Left lobe of liver (tissue), 2 donors: ENCODE results near the gene DACT2. TPM values are rescaled to one million over a fixed set of nuclear protein-coding genes. Genes with fewer than 3 reads are reported as not detected.
A peak's percentile ranks its signal among the peaks of the same experiment; 100 is the strongest.
"Not testable (repeated sequence)": the region's sequence is repeated elsewhere in the genome, so short reads cannot be mapped to it uniquely, and the experiment has no call there.

Source experiments
- ATAC-seq: fragments of 200-7000 bp; cut with Tn5 transposase; one replicate; pipeline ENCODE4 v1.9.1; 2020; ENCODE audit warnings: mild to moderate bottlenecking, moderate library complexity
- DNase-seq: peaks from one replicate; pipeline ENCODE4 v3.0.0-alpha.2; 2020; ENCODE audit warnings: low spot score
- total RNA-seq: library from RNA; stranded (reverse); gene quantifications from one replicate; pipeline ENCODE4 v1.2.1, GENCODE V29; 2021
- donor health status: DM: no; HTN: no; CAD: no; lungs with moderate emphysema.
- donor health status: DM: no; HTN: yes; CAD: no.

The DACT2 gene
- total RNA-seq, 1 donor from 2014 or later, result 1.5 TPM

DNA sequence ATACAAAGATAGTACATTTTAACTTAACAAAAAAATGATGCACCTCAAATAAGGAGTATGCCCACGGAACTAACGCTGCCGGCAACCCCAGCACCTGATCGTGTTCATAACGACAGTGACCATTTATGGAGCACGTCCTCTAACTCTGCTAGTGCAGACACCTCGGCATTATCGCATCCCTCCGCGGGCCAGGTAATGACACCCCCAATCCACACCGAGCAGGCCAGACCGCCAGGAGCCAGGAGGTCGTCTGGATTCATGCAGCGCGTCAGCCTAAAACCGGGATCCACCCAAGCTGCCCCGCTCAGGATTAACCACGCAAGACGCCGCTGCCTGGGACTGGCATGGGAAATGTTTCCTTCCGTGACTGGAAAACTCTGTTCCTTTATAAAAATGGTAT, 34.1 kb downstream of the DACT2 start:
- no peak for ATAC-seq
- no peak for DNase-seq

DNA sequence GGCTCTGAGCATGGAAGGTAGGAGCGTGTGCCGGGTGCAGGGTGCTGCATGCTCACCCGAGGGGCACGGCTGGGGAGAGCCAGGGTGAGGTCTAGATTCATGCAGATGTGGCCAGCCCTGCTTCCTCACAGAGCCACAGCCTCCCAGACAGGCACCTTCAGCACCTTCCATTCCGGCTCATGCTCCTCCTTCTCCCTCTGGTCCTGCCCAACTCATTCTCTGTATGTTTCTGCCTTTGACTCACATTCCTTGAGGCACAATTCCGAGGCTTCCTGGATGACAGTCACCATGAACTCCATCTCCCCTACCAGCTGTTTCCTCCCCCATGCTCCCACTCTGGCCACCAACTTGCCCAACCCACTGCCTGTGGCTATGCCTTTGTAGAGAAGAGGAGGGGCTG, 35.4 kb downstream of the DACT2 start:
- ATAC-seq, result no peak
- DNase-seq, result no peak

GRCh38 chr6:168283686-168284025, 35.9 kb downstream of the DACT2 start:
- DNase-seq (no peak), ATAC-seq (no peak)

GRCh38 chr6:168282985-168283685, 36.4 kb downstream of the DACT2 start:
- peak; percentile 82 for DNase-seq
- ATAC-seq, result peak; percentile 93

DNA sequence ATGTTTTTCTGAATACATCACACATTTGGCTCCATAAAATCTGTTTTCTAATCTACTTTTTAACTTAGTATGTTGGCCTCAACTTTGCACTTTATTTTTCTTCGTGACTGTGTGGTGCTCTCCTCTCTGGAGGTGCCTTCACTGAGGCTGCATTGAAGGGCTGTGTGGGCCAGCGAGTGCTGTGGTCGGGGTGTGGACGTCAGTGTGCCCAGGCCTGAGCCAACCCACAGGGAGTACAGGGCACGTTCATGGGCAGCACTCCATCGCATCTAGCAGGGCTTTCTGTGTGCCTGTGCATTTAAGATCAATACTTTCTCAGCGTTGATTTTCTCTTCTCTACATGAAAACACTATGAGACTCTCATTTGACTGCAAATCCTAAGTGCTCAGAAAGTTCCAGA, 37.8 kb downstream of the DACT2 start:
- DNase-seq (no peak), ATAC-seq (no peak)

DNA sequence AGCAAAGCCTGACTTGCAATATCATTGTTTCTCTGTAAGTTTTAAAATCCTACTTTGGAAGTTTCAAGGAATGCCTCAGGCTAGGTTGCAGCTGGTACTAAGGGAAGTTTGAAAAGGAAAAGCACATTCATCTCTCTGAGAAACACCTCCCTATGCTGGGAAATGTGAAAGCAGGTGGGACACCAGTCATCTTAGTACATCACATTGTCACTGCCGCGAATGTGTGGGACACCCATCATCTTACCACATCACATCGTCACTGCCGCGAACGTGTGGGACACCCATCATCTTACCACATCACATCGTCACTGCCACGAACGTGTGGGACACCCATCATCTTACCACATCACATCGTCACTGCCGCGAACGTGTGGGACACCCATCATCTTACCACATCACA, 38.3 kb downstream of the DACT2 start:
- not testable (repeated sequence) for ATAC-seq, DNase-seq

GRCh38 chr6:168280899-168281245, 38.7 kb downstream of the DACT2 start:
- ATAC-seq (peak; percentile 42), DNase-seq (no peak)

GRCh38 chr6:168280020-168280898, 39.3 kb downstream of the DACT2 start:
- ATAC-seq (peak; percentile 6), DNase-seq (no peak)

GRCh38 chr6:168279403-168279935, 40.1 kb downstream of the DACT2 start:
- ATAC-seq (no peak), DNase-seq (no peak)

DNA sequence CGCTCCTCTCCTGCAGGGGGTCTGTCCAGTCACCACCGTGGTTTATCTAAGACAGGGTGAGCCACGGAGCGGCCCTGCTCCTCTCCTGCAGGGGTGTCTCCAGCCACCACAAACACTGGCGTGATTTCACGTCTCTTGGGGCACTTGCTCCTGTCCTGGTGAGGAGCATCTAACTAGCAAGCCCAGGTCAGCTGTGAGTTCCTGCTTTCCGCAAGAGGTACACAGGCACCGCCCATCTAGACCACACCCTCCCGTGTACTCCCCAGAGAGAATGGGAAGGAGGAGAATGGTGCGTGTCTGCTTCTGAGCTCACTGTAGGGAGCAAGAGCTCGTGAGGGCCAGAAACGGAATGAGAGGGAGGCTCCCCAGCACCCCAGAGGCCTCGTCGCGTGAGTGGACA, 40.7 kb downstream of the DACT2 start:
- ATAC-seq (no peak), DNase-seq (no peak)

DNA sequence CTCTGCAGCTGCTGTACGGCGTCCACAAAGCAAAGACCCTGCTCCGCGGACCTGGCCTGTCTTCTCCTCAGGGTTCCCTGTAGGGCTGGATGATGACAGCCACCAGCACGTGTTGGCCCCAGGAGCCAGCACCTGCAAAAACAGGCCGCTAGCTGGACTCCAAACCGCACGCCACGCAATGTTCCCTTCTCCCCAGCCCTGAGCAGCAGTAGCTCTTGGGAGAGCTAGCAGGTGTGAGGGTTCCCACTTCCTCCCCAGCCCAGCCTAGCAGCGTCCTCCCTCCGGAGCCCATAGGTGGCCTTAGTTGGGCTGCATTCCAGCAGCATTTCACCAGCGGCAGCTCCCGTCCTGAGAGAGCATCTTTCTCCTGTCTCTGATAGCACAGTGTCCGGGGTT, 42.3 kb downstream of the DACT2 start:
- DNase-seq, result no peak
- ATAC-seq, result no peak

GRCh38 chr6:168276576-168277273, 42.9 kb downstream of the DACT2 start:
- no peak for ATAC-seq
- DNase-seq, result no peak

DNA sequence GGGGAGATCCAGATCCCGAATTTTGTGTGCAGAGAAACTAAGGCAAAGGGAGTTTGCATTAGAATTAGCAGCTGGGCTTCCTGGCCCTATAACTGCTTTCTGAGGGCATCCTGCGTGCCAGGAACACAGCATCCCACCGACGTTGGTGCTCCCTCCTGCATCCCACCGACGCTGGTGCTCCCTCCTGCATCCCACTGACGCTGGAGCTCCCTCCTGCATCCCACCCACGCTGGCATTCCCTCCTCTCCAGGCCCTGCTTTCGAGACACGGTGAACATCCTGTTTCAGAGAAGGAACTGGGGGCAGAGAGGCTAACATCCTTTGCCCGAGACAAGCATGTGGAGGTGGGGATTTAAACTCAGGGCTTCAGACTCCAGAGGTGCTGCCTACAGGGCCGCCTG, 44.4 kb downstream of the DACT2 start:
- no peak for ATAC-seq

GRCh38 chr6:168274037-168274952, 45.3 kb downstream of the DACT2 start:
- peak; percentile 81 for DNase-seq
- peak; percentile 80 for ATAC-seq

More for the DNA sequence above, 44.4 kb downstream of the DACT2 start:
- DNase-seq, result no peak

DNA sequence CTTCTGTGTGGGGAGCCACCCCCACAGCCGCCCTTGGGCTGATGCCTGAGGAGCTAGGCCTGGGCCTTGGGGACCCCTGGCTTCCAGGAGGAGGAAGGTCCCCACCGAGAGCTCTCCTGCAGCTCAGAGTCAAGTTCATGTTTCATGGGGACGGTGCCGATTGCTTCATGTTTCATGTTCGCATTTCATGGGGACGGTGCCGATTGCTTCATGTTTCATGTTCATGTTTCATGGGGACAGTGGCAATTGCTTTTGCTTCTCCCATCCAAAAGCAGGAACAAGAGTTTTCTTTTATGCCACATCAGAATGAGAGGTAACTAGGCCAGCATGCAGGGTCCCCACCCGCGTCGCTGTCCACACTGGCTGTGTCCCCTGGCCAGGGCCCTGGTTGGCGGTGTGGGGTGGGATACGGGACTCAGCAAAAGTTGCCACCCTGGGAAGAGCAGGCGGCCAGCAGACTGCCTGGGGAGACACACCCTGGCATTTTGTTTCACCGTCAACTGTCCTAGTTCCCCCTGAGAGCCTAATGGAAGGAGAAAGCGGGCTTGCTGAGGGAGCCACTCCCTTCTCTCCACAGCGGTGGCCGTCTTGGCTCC, 46.0 kb downstream of the DACT2 start:
- ATAC-seq (peak; percentile 1), DNase-seq (no peak)

- ATAC-seq, result peak; percentile 11
- no peak for DNase-seq
Observed at GRCh38 chr6:168272415-168273325, 46.9 kb downstream of the DACT2 start.

- DNase-seq (peak; percentile 91), ATAC-seq (peak; percentile 52)
Observed at GRCh38 chr6:168270274-168271172, 49.1 kb downstream of the DACT2 start.
